Activated naive CD8-positive, alpha-beta T cell treated with anti-CD3 and anti-CD28 coated beads, Interleukin-2, amount 50 U/mL, for 24 hours (primary cell): ENCODE results near the gene HDLBP.
A peak's percentile ranks its signal among the peaks of the same experiment; 100 is the strongest.

ENCODE experiments used
- ATAC-seq: fragments of 150-1000 bp; cut with Tn5 transposase; one replicate; pipeline ENCODE4 v1.10.0; 2021
- DNase-seq: peaks from one replicate; pipeline ENCODE4 v3.0.0; 2021
- H3K27ac Mint-ChIP-seq: one replicate; pipeline ENCODE4 v1.8.0; 2021; ENCODE audit warnings: mild to moderate bottlenecking, mixed read lengths
- H3K27me3 Mint-ChIP-seq: one replicate; pipeline ENCODE4 v1.8.0; 2021; ENCODE audit warnings: mixed read lengths
- H3K36me3 Mint-ChIP-seq: one replicate; pipeline ENCODE4 v1.8.0; 2021; ENCODE audit warnings: low read depth, mixed read lengths
- H3K4me1 Mint-ChIP-seq: one replicate; pipeline ENCODE4 v1.8.0; 2021; ENCODE audit warnings: mixed read lengths
- H3K4me3 Mint-ChIP-seq: one replicate; pipeline ENCODE4 v1.8.0; 2021; ENCODE audit warnings: mild to moderate bottlenecking, moderate library complexity, mixed read lengths
- H3K9me3 Mint-ChIP-seq: one replicate; pipeline ENCODE4 v1.8.0; 2021; ENCODE audit warnings: mixed read lengths

The HDLBP gene

DNA sequence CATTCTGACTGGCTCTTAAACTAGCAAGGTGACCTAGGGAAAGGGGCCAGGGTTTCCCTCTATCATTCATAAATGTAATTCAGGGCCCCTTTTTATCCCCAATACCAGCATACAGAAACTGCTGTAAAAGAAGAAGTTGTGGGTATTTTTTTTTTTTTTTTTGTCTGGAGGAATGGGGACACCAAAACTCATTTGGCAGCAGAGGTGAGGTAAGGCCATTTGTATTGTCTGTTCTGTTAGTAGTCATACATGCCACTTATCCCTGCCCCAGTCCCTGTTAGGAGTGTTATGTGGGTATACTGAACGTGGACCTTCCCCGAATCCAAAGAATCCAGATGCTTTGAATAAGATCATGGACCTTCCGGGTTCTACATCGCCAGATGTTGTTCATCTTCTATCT lies 1.9 kb upstream of the HDLBP start:
- DNase-seq (no peak), ATAC-seq (no peak)
- H3K27me3 Mint-ChIP-seq = peaks cover 2% of the 10 kb centered on the region
- peak overlapping the region; percentile 93 for H3K4me3 Mint-ChIP-seq
- H3K27ac Mint-ChIP-seq = peak overlapping the region; percentile 100
- H3K36me3 Mint-ChIP-seq = peaks cover 53% of the 10 kb centered on the region
- H3K9me3 Mint-ChIP-seq = no peaks in the 10 kb centered on the region
- peaks cover 75% of the 10 kb centered on the region for H3K4me1 Mint-ChIP-seq

DNA sequence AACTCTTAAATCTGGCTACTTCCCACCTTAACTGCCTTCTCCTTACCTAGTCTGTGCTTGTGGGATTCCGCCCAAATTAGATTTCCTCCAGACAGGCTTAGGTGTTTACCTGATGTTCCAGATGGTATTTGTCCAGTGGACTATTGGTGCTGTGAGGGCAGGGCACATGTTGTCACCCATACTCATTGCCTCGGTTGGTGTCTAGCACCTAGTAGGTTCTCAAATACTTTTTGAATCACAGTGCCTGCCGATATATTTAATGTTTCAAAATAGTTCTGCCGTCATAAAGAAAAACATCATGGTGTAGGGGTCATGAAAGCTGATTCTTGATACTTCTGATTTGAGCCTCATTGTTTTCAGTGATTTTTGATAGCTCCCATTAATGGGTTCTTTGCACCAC lies 1.4 kb upstream of the HDLBP start:
- DNase-seq (no peak), ATAC-seq (no peak)
- Mint-ChIP-seq H3K36me3 (peaks cover 52% of the 10 kb centered on the region), H3K9me3 (no peaks in the 10 kb centered on the region), H3K4me3 (peak overlapping the region; percentile 93), H3K27ac (peak overlapping the region; percentile 100), H3K4me1 (peaks cover 77% of the 10 kb centered on the region), H3K27me3 (peaks cover 2% of the 10 kb centered on the region)

DNA sequence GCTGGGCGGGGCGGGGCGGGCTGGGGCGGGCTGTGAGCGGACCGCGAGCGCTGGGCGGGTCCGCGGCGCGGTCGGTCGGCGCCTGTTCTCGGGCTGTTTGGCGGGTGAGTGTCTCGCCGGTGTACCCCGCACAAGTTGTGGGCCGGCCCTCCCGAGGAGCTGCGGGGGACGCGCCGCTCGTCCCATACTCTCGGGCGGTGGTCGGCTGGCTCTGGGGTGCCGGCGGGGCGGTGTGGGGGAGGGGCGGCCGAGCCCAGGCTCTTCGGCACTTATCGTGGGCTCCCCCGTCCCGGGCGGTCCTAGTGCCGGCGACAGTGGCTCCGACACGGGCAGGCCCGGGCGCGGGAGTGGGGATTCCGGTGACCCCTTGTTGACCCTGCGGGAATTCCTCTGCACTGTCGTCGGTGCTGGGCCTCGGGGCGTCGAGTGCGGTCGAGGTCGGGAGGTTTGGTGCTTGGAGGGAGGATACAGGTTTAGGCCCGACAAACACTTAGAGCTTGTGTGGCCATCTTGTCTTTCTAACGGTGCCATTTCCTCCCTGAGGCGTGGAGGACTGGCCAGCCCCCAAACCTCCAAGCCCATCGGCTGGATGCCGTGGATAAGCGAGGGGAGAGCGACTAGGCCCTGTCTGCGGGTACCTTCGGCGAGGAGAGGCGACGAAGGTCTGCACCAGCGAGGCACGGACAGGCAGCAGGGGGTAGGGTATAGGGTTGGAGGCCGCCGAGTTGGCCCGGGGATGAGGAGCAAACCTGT lies 583 bp upstream of the HDLBP start, which contains the start of gene SEPTIN2:
SEPTIN2 (plus strand) TSS at position 47 of the 753 bp plus-strand sequence. CDS start 8,308 bp downstream, outside the sequence.
- H3K27ac Mint-ChIP-seq = peak within 1 kb of the TSS; percentile 100
- peaks cover 45% of the 10 kb centered on the region for H3K36me3 Mint-ChIP-seq
- DNase-seq = peak; percentile 75

DNA sequence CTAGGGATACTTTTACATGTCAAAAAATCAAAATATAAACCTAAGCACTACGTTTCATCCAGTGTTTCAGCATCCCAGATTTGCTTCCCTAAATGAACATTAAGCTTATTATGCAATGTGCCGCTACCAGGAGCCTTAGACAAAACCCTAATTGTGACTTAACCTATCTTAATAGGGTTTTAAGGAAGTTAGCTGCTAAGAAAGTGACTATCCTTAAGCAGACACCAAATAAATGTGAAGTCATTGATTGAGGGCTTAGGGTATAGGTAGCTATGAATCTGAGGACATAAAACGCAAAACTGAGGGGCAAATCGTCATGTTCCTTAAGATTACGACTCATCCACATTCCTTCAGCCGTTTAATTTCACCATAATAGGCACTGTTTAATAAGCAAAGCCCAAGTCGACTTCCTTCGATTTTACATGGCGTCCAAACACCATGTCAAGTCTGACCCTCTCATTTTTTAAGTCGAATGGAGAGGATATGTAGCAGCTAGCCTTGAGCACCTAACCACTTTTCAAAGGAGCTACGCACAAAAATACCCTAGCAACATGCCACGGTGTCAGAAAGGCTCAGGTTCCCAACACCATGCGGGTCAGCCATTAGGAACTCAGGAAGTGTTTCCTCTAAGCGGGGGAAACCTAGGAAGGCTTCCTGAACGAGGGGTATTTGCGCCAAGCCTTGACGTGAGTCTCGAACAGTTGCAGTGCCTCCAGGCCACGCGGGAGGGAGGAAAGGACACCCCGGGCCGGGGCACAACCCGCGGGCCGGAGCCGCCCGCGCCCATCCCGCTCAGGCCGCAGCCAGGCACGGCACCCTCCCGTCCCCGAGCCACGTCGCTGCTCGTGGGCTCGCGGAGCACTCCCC lies 1.0 kb downstream of the HDLBP start:
- peaks cover 76% of the 10 kb centered on the region for H3K4me1 Mint-ChIP-seq
- no peak for DNase-seq
- peak overlapping the region; percentile 100 for H3K27ac Mint-ChIP-seq
- no peak for ATAC-seq
- no peaks in the 10 kb centered on the region for H3K9me3 Mint-ChIP-seq
- peaks cover 2% of the 10 kb centered on the region for H3K27me3 Mint-ChIP-seq
- H3K36me3 Mint-ChIP-seq = peaks cover 34% of the 10 kb centered on the region
- H3K4me3 Mint-ChIP-seq = peak overlapping the region; percentile 93

More for the DNA sequence above, 583 bp upstream of the HDLBP start, which contains the start of gene SEPTIN2:
- peak within 1 kb of the TSS; percentile 93 for H3K4me3 Mint-ChIP-seq
- H3K9me3 Mint-ChIP-seq = no peaks in the 10 kb centered on the region
- peak; percentile 50 for ATAC-seq
- H3K27me3 Mint-ChIP-seq = peaks cover 2% of the 10 kb centered on the region
- peaks cover 77% of the 10 kb centered on the region for H3K4me1 Mint-ChIP-seq

DNA sequence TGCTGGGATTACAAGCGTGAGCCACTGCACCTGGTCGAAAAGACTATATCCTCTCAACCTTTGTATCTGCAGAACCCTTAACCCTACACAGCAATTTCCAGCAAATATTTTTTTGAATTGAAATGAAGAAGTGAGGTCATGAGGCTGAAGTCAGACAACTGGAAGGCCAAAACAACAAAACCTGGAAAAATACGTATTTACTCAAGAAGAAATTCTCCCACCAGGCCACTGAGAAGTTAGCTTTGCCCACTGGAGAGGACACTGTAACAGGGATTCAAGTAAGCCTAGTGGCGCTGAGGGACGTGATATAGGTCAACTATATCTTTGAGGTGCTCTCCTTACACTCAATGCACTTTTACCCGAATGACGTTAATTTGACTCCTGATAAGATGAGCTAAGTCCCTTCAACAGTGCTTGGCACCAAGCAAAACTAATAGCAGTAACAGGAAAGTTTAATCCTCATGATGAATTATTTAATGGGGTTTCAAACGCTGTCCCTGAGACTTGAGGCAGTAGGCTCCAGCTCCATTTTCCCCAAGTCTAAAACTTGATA lies 1.9 kb downstream of the HDLBP start:
- ATAC-seq = no peak
- H3K4me3 Mint-ChIP-seq = peak overlapping the region; percentile 93

DNA sequence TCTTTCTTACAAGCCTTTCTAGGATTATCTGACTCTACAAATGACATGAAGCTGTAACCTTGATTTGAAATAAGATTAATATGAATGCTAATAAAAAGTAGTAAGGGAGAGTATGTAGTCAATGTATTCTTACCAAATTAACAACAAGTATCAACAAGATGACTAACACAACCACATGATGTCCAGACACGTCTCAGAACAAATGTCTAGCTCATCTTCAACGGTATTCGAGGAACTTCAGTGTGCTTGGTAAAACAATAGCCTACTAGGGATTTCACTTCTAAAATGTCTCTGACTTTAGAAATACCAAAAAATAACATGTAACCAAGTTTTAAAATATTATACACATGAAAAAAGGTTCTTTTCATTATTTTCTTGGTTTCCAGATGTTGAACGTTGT lies 3.4 kb downstream of the HDLBP start:
- DNase-seq (no peak), ATAC-seq (no peak)
- H3K27ac Mint-ChIP-seq = no peak overlapping the region
- H3K36me3 Mint-ChIP-seq = peaks cover 24% of the 10 kb centered on the region
- H3K4me1 Mint-ChIP-seq = peaks cover 75% of the 10 kb centered on the region
- H3K4me3 Mint-ChIP-seq = no peak overlapping the region
- peaks cover 2% of the 10 kb centered on the region for H3K27me3 Mint-ChIP-seq
- H3K9me3 Mint-ChIP-seq = no peaks in the 10 kb centered on the region

More for the DNA sequence above, 1.9 kb downstream of the HDLBP start:
- H3K27ac Mint-ChIP-seq = peak overlapping the region; percentile 86
- H3K36me3 Mint-ChIP-seq = peaks cover 30% of the 10 kb centered on the region
- H3K4me1 Mint-ChIP-seq = peaks cover 77% of the 10 kb centered on the region
- no peaks in the 10 kb centered on the region for H3K9me3 Mint-ChIP-seq
- peaks cover 2% of the 10 kb centered on the region for H3K27me3 Mint-ChIP-seq
- DNase-seq = no peak

DNA sequence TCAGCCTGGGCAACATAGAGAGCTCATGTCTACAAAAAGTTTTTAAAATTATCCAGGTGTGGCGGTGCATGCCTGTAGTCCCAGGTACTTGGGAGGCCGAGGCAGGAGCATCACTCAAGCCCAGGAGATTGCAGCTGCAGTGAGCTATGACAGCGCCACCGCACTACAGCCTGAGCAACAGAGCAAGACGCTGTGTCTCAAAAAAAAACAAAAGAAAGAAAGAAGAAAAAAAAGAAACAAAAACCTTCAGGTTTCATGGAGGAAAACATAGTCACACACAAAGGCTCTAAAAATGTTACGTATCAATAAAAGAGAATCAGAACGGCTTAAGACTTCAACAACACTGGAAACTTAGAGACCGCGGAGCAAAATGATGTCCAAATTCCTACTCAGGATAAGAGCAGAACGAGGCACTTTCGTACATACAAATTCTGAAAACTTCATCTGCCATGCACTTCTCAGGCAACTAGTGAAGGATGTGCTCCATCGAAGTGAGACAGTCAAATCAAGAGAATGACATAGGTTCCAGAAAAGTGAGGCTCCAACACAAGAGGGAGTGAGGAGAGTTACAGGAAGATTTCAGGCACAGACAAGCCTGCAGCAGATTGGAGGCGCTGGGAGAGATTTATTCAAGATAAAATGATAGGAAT lies 4.4 kb downstream of the HDLBP start:
- Mint-ChIP-seq H3K9me3 (no peaks in the 10 kb centered on the region), H3K4me1 (peaks cover 74% of the 10 kb centered on the region), H3K27ac (peak overlapping the region; percentile 71), H3K36me3 (peaks cover 23% of the 10 kb centered on the region), H3K4me3 (no peak overlapping the region), H3K27me3 (peaks cover 2% of the 10 kb centered on the region)
- ATAC-seq = no peak
- no peak for DNase-seq

DNA sequence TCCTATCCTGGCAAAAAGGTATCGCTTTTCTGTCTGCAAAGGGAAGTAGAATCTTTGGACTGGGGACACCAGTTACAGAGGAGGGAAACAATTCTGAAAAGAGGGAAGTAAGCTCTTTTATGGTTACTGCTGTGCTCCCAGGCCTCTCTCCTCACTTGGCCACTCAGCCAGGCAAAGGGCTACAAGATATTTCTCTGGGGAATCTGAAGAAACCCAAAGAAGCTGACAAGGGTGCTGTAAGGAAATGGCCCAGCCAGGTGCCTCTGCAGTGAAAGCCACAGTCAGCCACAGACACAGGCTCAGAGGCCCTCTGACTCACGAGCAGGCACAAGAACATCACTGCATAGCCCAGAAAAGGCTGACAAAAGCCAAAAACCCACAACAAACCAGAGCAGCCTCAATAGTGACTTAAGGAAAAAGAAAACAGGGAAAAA lies 5.8 kb downstream of the HDLBP start:
- Mint-ChIP-seq H3K27me3 (no peaks in the 10 kb centered on the region), H3K27ac (peak overlapping the region; percentile 69), H3K9me3 (no peaks in the 10 kb centered on the region), H3K4me3 (peak overlapping the region; percentile 43), H3K36me3 (peaks cover 23% of the 10 kb centered on the region), H3K4me1 (peaks cover 83% of the 10 kb centered on the region)
- ATAC-seq (peak; percentile 94), DNase-seq (peak; percentile 61)

DNA sequence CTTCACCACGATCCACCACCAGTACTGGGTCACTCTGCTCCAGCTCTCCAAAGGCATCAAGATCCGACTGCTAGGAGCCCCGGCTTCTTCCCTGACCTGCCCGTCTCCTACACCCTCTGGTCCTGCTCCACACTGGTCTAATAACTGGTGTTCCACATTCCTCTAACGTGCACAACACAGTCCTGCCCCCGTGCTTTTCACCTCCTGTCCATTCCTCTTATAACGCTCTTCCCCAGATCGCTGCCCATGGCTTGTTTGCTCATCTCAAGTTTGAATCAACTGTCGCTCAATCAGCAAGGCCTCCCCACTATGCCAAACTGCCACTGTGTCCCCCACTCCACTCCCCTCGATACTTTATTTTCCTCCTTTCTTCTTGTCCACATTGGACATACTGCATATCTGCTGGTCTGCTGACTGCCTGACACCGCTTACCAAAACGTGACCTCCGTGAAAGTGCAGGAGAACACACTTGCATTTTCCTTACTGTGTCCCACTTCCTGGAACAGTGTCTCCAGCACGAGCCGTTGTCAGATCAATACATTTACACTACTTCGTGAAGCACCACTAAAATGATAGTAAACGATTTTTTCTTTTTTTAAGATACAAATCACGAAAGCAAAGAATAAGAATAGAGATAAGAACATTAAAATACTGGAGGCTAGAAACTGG lies 6.5 kb downstream of the HDLBP start:
- H3K27ac Mint-ChIP-seq = peak overlapping the region; percentile 69
- no peaks in the 10 kb centered on the region for H3K9me3 Mint-ChIP-seq
- peaks cover 17% of the 10 kb centered on the region for H3K36me3 Mint-ChIP-seq
- ATAC-seq = no peak
- H3K4me1 Mint-ChIP-seq = peaks cover 87% of the 10 kb centered on the region
- no peaks in the 10 kb centered on the region for H3K27me3 Mint-ChIP-seq
- no peak for DNase-seq
- H3K4me3 Mint-ChIP-seq = no peak overlapping the region

DNA sequence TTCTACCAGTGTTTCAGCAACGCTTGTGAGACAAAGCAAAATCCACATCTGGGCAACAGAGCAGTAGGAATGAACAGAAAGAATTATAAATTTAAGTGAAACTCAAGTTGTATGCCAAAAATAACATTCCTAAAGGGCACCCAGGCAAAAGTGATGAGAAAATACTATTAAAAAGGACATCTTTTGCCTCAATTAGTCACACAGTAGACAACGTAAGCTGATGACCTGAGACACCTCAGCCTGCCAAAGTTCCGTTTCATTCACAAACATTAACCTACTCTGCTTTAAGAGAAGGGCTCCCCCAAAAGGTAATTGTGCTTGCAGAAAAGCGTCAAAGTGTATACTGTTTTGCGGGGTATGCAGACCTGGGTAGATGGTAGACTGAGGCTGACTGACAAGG lies 7.2 kb downstream of the HDLBP start:
- Mint-ChIP-seq H3K4me3 (no peak overlapping the region), H3K27ac (peak overlapping the region; percentile 26), H3K27me3 (no peaks in the 10 kb centered on the region), H3K4me1 (peaks cover 80% of the 10 kb centered on the region), H3K36me3 (peaks cover 12% of the 10 kb centered on the region), H3K9me3 (no peaks in the 10 kb centered on the region)
- DNase-seq (no peak), ATAC-seq (no peak)

DNA sequence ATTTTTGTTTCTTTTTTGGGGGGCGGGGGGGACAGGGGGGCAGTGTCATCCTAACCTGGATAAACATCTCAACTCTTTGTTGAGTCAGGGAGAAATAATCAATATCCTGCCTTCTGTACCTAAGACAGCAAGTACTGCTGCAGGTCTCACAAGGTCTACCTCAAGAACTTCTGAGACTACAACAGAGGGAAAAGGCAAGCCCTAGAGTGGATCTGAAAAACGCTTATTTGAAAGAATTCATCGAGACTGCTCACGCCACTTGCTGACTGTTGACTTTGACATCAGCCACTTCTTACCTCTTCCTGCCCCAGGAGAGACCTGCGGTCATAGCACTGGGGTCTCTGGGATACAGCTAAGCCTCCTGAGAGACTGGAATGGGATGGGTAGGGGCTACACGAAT lies 8.4 kb downstream of the HDLBP start:
- Mint-ChIP-seq H3K36me3 (peaks cover 9% of the 10 kb centered on the region), H3K27ac (no peak overlapping the region)
- ATAC-seq = no peak

DNA sequence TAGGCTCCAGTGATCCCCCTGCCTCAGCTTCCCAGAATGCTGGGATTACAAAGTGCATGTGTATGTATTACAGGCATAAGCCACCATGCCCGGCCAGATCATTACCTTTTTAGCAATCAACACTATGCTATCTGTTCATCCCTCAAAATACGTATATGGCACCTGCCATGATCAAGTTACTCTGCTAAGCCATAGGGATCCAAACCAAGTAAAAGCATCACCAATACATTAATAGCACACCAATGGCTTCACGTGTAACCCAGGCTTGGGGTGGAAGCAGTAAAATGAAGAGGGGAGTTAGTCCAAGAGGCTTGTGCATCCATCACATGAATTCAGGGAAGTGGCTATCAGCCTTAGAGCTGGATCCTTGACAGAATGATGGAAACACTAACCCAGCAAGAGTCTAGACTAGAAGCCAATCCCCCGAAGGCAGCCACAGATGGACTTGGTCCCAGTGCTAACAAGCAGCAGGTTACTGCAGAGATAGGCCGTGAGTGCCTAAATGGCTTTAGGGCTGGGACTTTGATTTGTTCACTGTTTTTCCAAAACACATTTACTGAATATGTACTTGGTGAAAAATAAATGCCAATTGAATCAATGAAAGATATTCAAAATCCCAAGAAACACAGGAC lies 11.3 kb downstream of the HDLBP start:
- Mint-ChIP-seq H3K9me3 (no peaks in the 10 kb centered on the region), H3K36me3 (peaks cover 9% of the 10 kb centered on the region), H3K4me1 (peaks cover 65% of the 10 kb centered on the region), H3K4me3 (no peak overlapping the region), H3K27ac (no peak overlapping the region), H3K27me3 (no peaks in the 10 kb centered on the region)
- no peak for ATAC-seq
- no peak for DNase-seq

More for the DNA sequence above, 8.4 kb downstream of the HDLBP start:
- no peak for DNase-seq
- no peaks in the 10 kb centered on the region for H3K9me3 Mint-ChIP-seq
- H3K4me3 Mint-ChIP-seq = no peak overlapping the region
- no peaks in the 10 kb centered on the region for H3K27me3 Mint-ChIP-seq
- peaks cover 77% of the 10 kb centered on the region for H3K4me1 Mint-ChIP-seq
